ENCODE data around the gene NIPSNAP2.

DNA sequence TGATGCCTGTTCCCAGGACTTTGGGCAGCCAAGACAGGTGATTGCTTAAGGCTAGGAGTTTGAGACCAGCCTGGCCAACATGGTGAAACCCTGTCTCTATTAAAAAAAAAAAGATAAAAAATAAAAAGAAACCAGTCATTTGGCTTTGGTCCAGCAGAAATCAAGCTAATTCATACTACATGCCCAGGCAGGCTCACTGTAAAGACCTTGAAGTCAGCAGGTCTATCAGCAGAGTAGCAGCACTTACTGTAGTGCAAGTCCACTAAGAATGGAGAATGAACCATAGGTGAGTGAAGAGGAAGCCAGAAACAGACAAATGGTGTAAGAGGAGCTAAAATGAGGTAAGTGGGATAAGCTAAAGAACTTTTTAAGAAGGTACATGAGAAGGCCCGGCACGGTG lies 62.2 kb downstream of the NIPSNAP2 start:
- TF ChIP-seq, protein P1, sequence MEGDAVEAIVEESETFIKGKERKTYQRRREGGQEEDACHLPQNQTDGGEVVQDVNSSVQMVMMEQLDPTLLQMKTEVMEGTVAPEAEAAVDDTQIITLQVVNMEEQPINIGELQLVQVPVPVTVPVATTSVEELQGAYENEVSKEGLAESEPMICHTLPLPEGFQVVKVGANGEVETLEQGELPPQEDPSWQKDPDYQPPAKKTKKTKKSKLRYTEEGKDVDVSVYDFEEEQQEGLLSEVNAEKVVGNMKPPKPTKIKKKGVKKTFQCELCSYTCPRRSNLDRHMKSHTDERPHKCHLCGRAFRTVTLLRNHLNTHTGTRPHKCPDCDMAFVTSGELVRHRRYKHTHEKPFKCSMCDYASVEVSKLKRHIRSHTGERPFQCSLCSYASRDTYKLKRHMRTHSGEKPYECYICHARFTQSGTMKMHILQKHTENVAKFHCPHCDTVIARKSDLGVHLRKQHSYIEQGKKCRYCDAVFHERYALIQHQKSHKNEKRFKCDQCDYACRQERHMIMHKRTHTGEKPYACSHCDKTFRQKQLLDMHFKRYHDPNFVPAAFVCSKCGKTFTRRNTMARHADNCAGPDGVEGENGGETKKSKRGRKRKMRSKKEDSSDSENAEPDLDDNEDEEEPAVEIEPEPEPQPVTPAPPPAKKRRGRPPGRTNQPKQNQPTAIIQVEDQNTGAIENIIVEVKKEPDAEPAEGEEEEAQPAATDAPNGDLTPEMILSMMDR (conservative IDR thresholded peaks at IDR 0.05; ENCODE audit: low read depth, low read length): no peak
- no peak for TF ChIP-seq EZH2 (IDR thresholded peaks at IDR 0.05; ENCODE audit: borderline replicate concordance, low read depth, low read length, poor library complexity, severe bottlenecking)

Measured in A673 (cell line).